GM12878 (cell line): ENCODE results near the gene GUK1. TPM values are rescaled to one million over a fixed set of nuclear protein-coding genes. Genes with fewer than 3 reads are reported as not detected.
A peak's percentile ranks its signal among the peaks of the same experiment; 100 is the strongest.

Source experiments
- BRCA1 ChIP-seq: IDR thresholded peaks from 2 replicates; pipeline ENCODE4 v1.6.1; 2011; ENCODE audit warnings: low read depth, low read length, improper control_type of control experiment
- CBFB ChIP-seq: IDR thresholded peaks from 2 replicates; pipeline ENCODE4 v1.6.1; 2016; ENCODE audit warnings: antibody characterized with exemption, low read depth
- CREB1 ChIP-seq: IDR thresholded peaks from 2 replicates; pipeline ENCODE4 v1.6.1; 2012; ENCODE audit warnings: low read depth, mild to moderate bottlenecking, inconsistent platforms
- MYC ChIP-seq: IDR thresholded peaks from 2 replicates; pipeline ENCODE4 v1.6.1; 2011; ENCODE audit warnings: mild to moderate bottlenecking, low read length, moderate library complexity, inconsistent platforms; ENCODE audit not compliant: insufficient read depth, insufficient replicate concordance, insufficient read length, severe bottlenecking
- NR2C2 ChIP-seq: IDR thresholded peaks from 2 replicates; pipeline ENCODE4 v1.6.1; 2011; ENCODE audit warnings: borderline replicate concordance, low read depth; ENCODE audit not compliant: control insufficient read depth, insufficient read length
- POLR2A ChIP-seq: IDR thresholded peaks from 2 replicates; pipeline ENCODE4 v1.6.1; 2011; ENCODE audit warnings: low read depth, mild to moderate bottlenecking, low read length
- RB1 ChIP-seq: fragments of 450-650 bp; formaldehyde crosslinking; IDR thresholded peaks from 2 replicates; pipeline ENCODE4 v1.6.1; 2017; ENCODE audit warnings: mild to moderate bottlenecking, borderline replicate concordance
- RBBP5 ChIP-seq: fragments of 200-600 bp; sonication (generic); conservative IDR thresholded peaks from 2 replicates; pipeline ENCODE4 v1.6.1; 2016
- RELA ChIP-seq: fragments of 450-650 bp; IDR thresholded peaks from 2 replicates; pipeline ENCODE4 v1.8.0; 2014; ENCODE audit warnings: borderline replicate concordance; ENCODE audit not compliant: partially characterized antibody
- SIN3A ChIP-seq: IDR thresholded peaks from 2 replicates; pipeline ENCODE4 v1.6.1; 2012; ENCODE audit warnings: low read depth, low read length, improper control_type of control experiment
- SP1 ChIP-seq: IDR thresholded peaks from one replicate; pipeline ENCODE4 v1.6.1; 2011; ENCODE audit warnings: low read depth, low read length
- TCF3 ChIP-seq: IDR thresholded peaks from 2 replicates; pipeline ENCODE4 v1.6.1; 2012; ENCODE audit warnings: low read depth, mild to moderate bottlenecking, low read length, borderline replicate concordance; ENCODE audit not compliant: insufficient read depth
- polyA plus RNA-seq, 11 experiments: library from polyadenylated mRNA; depleted of rRNA in 4 of 11; unstranded in 6 of 11; stranded (reverse) in 5 of 11; fragments of >200 nt; fragmentation: Nextera tagmentation in 4 of 11; fragmentation: Illumina TruSeq in 1 of 11; extraction: Ambion mirVana in 4 of 11; extraction: Trizol in 1 of 11; gene quantifications; 1 replicate in 1 of 11; 2 replicates in 10 of 11; pipeline versions ENCODE4 v1.2.1 to v1.2.3, GENCODE V29; 2011 to 2016; ENCODE audit warnings: inconsistent platforms in 2 of 11, missing spikeins in 2 of 11, low read depth in 1 of 11
- total RNA-seq, 4 experiments: library from RNA; depleted of rRNA in 3 of 4; stranded (reverse); fragments of >200 nt in 3 of 4; fragmentation: Illumina TruSeq in 1 of 4; extraction: Trizol in 1 of 4; gene quantifications; 2 replicates each; pipeline versions ENCODE4 v1.2.1 to v1.2.3, GENCODE V29; 2013 to 2021
- TF ChIP-seq, protein P1 (sequence below): fragments of 450-650 bp; IDR thresholded peaks from 2 replicates; pipeline ENCODE4 v1.6.1; 2016; ENCODE audit warnings: mild to moderate bottlenecking, moderate library complexity, borderline replicate concordance
- TF ChIP-seq, protein P2 (sequence below): fragments of 450-650 bp; conservative IDR thresholded peaks from 2 replicates; pipeline ENCODE4 v1.6.1; 2017; ENCODE audit warnings: mild to moderate bottlenecking, moderate library complexity
- TF ChIP-seq, protein P3 (sequence below): fragments of 450-650 bp; IDR thresholded peaks from 2 replicates; pipeline ENCODE4 v1.6.1; 2018; ENCODE audit warnings: borderline replicate concordance, mild to moderate bottlenecking; ENCODE audit not compliant: partially characterized antibody
- TF ChIP-seq, protein P4 (sequence below): fragments of 450-650 bp; IDR thresholded peaks from 2 replicates; pipeline ENCODE4 v1.6.1; 2017; ENCODE audit warnings: mild to moderate bottlenecking, moderate library complexity

Gene GUK1
- total and polyA plus RNA-seq, 10 of the 15 experiments (the other 5 are each of a cell fraction or from before 2014, with no cell fraction given) = 6.3 to 357 (median 203) TPM

DNA sequence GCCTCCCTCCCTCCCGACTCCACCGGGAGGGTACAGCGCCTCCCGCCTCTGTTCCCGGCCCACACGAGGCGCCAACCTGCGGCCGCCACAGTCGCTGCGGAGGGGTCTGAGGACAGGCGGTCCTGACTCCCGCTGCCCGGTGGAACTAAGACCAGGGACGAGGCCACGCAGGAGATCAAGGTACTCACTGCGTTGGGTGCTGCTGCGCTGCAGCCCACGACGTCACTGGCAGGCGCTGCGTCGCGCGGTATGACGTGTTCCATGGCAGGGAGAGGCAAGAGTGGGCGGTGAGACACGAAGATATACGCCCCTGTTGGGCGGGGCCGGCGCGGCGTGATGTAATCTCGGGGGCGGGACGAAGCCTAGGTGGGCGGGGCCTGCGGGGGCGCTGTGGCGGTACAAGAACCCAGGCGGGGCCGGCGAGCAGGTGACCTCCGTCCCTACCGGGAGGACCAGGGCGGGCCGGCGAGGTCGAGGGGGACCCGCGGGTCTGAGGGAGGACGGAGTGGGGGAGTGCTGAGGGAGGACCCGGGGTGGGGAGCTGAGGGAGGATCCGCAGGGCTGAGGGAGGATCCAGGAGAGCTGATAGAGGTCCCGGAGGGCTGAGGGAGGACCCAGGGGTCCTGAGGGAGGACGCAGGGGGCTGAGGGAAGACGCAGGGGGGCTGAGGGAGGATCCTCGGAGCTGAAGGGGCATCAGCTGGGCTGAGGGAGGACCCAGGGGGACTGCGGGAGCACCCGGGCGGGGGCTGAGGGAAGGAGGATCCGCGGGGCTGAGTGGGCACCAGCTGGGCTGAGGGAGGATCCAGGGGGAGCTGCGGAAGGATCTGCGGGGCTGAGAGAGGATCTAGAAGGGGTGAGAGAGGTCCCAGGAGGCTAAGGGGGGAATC is 30.8 kb upstream of the GUK1 start, which contains the start of gene MRPL55 (continued):
- TF ChIP-seq, protein P1, sequence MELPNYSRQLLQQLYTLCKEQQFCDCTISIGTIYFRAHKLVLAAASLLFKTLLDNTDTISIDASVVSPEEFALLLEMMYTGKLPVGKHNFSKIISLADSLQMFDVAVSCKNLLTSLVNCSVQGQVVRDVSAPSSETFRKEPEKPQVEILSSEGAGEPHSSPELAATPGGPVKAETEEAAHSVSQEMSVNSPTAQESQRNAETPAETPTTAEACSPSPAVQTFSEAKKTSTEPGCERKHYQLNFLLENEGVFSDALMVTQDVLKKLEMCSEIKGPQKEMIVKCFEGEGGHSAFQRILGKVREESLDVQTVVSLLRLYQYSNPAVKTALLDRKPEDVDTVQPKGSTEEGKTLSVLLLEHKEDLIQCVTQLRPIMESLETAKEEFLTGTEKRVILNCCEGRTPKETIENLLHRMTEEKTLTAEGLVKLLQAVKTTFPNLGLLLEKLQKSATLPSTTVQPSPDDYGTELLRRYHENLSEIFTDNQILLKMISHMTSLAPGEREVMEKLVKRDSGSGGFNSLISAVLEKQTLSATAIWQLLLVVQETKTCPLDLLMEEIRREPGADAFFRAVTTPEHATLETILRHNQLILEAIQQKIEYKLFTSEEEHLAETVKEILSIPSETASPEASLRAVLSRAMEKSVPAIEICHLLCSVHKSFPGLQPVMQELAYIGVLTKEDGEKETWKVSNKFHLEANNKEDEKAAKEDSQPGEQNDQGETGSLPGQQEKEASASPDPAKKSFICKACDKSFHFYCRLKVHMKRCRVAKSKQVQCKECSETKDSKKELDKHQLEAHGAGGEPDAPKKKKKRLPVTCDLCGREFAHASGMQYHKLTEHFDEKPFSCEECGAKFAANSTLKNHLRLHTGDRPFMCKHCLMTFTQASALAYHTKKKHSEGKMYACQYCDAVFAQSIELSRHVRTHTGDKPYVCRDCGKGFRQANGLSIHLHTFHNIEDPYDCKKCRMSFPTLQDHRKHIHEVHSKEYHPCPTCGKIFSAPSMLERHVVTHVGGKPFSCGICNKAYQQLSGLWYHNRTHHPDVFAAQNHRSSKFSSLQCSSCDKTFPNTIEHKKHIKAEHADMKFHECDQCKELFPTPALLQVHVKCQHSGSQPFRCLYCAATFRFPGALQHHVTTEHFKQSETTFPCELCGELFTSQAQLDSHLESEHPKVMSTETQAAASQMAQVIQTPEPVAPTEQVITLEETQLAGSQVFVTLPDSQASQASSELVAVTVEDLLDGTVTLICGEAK = peak; percentile 27; the same call in 1 of the 2 replicates
- 0 out of 2 replicates have a peak, but pooled peaks have one; percentile 13 for TF ChIP-seq TCF3
- TF ChIP-seq RBBP5 = no peak
- TF ChIP-seq SP1 = peak; percentile 92
- TF ChIP-seq, protein P2, sequence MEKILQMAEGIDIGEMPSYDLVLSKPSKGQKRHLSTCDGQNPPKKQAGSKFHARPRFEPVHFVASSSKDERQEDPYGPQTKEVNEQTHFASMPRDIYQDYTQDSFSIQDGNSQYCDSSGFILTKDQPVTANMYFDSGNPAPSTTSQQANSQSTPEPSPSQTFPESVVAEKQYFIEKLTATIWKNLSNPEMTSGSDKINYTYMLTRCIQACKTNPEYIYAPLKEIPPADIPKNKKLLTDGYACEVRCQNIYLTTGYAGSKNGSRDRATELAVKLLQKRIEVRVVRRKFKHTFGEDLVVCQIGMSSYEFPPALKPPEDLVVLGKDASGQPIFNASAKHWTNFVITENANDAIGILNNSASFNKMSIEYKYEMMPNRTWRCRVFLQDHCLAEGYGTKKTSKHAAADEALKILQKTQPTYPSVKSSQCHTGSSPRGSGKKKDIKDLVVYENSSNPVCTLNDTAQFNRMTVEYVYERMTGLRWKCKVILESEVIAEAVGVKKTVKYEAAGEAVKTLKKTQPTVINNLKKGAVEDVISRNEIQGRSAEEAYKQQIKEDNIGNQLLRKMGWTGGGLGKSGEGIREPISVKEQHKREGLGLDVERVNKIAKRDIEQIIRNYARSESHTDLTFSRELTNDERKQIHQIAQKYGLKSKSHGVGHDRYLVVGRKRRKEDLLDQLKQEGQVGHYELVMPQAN = peak; percentile 78; the same call in 1 of the 2 replicates
- peak; percentile 84; the same call in 1 of the 2 replicates for TF ChIP-seq SIN3A
- TF ChIP-seq MYC = peak; percentile 41
- TF ChIP-seq RB1 = peak; percentile 61; the same call in 1 of the 2 replicates
- TF ChIP-seq BRCA1 = no peak
- TF ChIP-seq, protein P3, sequence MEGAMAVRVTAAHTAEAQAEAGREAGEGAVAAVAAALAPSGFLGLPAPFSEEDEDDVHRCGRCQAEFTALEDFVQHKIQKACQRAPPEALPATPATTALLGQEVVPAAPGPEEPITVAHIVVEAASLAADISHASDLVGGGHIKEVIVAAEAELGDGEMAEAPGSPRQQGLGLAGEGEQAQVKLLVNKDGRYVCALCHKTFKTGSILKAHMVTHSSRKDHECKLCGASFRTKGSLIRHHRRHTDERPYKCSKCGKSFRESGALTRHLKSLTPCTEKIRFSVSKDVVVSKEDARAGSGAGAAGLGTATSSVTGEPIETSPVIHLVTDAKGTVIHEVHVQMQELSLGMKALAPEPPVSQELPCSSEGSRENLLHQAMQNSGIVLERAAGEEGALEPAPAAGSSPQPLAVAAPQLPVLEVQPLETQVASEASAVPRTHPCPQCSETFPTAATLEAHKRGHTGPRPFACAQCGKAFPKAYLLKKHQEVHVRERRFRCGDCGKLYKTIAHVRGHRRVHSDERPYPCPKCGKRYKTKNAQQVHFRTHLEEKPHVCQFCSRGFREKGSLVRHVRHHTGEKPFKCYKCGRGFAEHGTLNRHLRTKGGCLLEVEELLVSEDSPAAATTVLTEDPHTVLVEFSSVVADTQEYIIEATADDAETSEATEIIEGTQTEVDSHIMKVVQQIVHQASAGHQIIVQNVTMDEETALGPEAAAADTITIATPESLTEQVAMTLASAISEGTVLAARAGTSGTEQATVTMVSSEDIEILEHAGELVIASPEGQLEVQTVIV = no peak
- TF ChIP-seq CBFB = no peak
- TF ChIP-seq, protein P4, sequence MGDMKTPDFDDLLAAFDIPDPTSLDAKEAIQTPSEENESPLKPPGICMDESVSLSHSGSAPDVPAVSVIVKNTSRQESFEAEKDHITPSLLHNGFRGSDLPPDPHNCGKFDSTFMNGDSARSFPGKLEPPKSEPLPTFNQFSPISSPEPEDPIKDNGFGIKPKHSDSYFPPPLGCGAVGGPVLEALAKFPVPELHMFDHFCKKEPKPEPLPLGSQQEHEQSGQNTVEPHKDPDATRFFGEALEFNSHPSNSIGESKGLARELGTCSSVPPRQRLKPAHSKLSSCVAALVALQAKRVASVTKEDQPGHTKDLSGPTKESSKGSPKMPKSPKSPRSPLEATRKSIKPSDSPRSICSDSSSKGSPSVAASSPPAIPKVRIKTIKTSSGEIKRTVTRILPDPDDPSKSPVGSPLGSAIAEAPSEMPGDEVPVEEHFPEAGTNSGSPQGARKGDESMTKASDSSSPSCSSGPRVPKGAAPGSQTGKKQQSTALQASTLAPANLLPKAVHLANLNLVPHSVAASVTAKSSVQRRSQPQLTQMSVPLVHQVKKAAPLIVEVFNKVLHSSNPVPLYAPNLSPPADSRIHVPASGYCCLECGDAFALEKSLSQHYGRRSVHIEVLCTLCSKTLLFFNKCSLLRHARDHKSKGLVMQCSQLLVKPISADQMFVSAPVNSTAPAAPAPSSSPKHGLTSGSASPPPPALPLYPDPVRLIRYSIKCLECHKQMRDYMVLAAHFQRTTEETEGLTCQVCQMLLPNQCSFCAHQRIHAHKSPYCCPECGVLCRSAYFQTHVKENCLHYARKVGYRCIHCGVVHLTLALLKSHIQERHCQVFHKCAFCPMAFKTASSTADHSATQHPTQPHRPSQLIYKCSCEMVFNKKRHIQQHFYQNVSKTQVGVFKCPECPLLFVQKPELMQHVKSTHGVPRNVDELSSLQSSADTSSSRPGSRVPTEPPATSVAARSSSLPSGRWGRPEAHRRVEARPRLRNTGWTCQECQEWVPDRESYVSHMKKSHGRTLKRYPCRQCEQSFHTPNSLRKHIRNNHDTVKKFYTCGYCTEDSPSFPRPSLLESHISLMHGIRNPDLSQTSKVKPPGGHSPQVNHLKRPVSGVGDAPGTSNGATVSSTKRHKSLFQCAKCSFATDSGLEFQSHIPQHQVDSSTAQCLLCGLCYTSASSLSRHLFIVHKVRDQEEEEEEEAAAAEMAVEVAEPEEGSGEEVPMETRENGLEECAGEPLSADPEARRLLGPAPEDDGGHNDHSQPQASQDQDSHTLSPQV = no peak
- peak; percentile 100 for TF ChIP-seq CREB1
- peak; percentile 98 for TF ChIP-seq POLR2A
- no peak for TF ChIP-seq NR2C2
- peak; percentile 76 for TF ChIP-seq RELA
